ENCODE measurements around the gene MYOZ3.

DNA sequence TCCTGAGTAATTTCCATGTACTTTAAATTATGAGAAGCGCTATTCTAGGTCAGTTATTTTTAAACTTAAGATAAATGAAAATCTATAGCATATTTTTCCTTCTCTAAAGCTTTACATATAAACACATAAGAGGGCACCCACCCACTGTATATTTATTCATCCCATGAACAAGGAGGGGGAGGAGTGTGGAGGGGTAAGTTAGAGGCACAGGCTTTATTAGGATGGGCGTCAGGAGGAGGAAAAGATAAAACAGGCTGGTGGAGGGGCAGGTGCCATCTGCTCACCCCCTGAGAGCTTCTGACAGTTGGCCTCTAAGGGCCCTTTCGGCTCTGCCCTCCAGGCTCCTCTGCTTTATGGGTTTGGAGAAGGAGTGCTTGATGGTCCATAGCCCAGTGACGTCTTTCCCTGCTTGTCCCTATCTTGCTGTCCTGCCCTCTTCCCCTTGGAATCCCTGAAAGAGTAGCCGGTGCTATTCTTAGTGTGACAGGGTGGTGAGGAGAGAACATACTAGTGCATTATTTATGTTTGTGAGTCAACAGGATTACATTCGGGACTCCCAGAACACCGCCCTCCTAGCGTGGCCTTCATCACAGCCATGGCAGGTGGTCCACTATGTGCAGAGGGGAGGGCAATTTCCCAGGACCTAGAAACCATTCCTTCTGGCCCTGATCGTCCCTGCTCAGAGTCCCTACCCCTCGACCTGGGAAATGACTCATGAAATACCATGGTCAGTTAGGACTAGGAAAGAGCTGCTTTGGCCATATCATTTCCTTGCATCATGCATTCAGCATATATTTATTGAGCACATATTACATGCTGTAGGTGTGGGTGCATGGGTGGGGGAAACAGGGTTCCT lies 28.5 kb upstream of the MYOZ3 start:
- TF ChIP-seq CTCF (IDR thresholded peaks at IDR 0.05; ENCODE audit: low read depth, low read length, missing input control) (no peak), JUND (IDR thresholded peaks at IDR 0.05) (no peak), GABPA (IDR thresholded peaks at IDR 0.05 in 1 of 2, conservative IDR thresholded peaks at IDR 0.05 in 1 of 2) (no peak)

Data from liver (tissue), 3 donors.